ENCODE data around the gene NRXN3.

Gene NRXN3

DNA sequence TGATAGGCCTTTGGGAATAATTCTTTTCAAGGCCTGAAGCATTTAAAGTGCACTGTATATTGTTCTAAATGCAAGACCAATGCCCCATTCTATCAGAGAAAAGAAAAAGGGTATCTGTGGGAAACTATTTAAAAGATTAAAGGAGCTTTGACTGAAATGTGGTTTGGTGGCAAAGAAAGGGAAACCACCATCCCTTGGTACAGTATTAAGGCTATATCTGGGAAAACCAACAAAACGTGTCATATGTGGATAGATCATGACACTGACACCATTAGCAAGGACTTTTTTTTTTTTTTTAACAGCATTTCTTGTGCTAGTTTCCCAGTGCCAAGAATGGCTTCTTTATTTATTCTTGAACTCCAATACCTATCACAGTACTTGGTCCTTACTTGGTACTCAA, 1150.4 kb downstream of the NRXN3 start:
- in situ Hi-C loops (cut with MboI; ENCODE audit: low sequenced_read_pairs, unreplicated experiment), result no loop called here
- no peak for TF ChIP-seq CTCF (IDR thresholded peaks at IDR 0.05; ENCODE audit: borderline replicate concordance, control extremely low read depth, extremely low read depth, insufficient read depth, missing control alignments)
- no peak for DNase-seq (ENCODE audit: low spot score)

GRCh38 chr14:79321070-79321469, 1150.9 kb downstream of the NRXN3 start:
- TF ChIP-seq CTCF (IDR thresholded peaks at IDR 0.05; ENCODE audit: borderline replicate concordance, control extremely low read depth, extremely low read depth, insufficient read depth, missing control alignments), result no peak
- no peak for DNase-seq (ENCODE audit: low spot score)
- in situ Hi-C loops (cut with MboI; ENCODE audit: low sequenced_read_pairs, unreplicated experiment), result no loop called here

GRCh38 chr14:79325071-79325470, 1154.9 kb downstream of the NRXN3 start:
- no peak for DNase-seq (ENCODE audit: low spot score)
- TF ChIP-seq CTCF (IDR thresholded peaks at IDR 0.05; ENCODE audit: borderline replicate concordance, control extremely low read depth, extremely low read depth, insufficient read depth, missing control alignments), result no peak
- in situ Hi-C loops (cut with MboI; ENCODE audit: low sequenced_read_pairs, unreplicated experiment), result no loop called here

DNA sequence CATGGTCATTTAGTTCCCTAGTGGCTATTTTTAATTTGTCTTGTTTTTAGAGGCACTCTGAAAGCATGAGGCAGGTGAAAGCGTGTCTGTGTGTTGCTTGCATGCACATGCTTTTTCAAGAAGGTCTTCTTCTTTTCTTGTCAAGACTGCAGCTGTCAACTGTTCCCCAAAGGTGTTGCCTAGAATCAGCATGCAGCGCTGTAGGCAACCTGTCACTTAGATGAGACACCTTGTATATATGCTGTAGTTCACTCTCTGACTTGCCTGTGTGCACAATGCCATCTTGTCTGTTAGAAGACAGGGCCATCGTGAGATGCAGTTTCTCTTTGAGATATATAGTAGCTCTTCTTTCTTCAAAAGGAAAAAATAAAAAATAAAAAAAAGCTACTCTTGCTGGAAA, 1155.4 kb downstream of the NRXN3 start:
- no peak for DNase-seq (ENCODE audit: low spot score)
- TF ChIP-seq CTCF (IDR thresholded peaks at IDR 0.05; ENCODE audit: borderline replicate concordance, control extremely low read depth, extremely low read depth, insufficient read depth, missing control alignments), result no peak
- in situ Hi-C loops (cut with MboI; ENCODE audit: low sequenced_read_pairs, unreplicated experiment), result no loop called here

GRCh38 chr14:79328863-79329262, 1158.7 kb downstream of the NRXN3 start:
- in situ Hi-C loops (cut with MboI; ENCODE audit: low sequenced_read_pairs, unreplicated experiment), result no loop called here
- TF ChIP-seq CTCF (IDR thresholded peaks at IDR 0.05; ENCODE audit: borderline replicate concordance, control extremely low read depth, extremely low read depth, insufficient read depth, missing control alignments), result no peak
- no peak for DNase-seq (ENCODE audit: low spot score)

GRCh38 chr14:79331830-79332229, 1161.7 kb downstream of the NRXN3 start:
- in situ Hi-C loops (cut with MboI; ENCODE audit: low sequenced_read_pairs, unreplicated experiment), result no loop called here
- no peak for DNase-seq (ENCODE audit: low spot score)
- no peak for TF ChIP-seq CTCF (IDR thresholded peaks at IDR 0.05; ENCODE audit: borderline replicate concordance, control extremely low read depth, extremely low read depth, insufficient read depth, missing control alignments)
